ENCODE data around the gene HPD.

- TF ChIP-seq, protein P1, sequence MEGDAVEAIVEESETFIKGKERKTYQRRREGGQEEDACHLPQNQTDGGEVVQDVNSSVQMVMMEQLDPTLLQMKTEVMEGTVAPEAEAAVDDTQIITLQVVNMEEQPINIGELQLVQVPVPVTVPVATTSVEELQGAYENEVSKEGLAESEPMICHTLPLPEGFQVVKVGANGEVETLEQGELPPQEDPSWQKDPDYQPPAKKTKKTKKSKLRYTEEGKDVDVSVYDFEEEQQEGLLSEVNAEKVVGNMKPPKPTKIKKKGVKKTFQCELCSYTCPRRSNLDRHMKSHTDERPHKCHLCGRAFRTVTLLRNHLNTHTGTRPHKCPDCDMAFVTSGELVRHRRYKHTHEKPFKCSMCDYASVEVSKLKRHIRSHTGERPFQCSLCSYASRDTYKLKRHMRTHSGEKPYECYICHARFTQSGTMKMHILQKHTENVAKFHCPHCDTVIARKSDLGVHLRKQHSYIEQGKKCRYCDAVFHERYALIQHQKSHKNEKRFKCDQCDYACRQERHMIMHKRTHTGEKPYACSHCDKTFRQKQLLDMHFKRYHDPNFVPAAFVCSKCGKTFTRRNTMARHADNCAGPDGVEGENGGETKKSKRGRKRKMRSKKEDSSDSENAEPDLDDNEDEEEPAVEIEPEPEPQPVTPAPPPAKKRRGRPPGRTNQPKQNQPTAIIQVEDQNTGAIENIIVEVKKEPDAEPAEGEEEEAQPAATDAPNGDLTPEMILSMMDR (IDR thresholded peaks at IDR 0.05; ENCODE audit: extremely low read depth in 1 of 2, insufficient read depth in 1 of 2, low read depth in 1 of 2, low read length in 2 of 2): no peak
- TF ChIP-seq EZH2 (IDR thresholded peaks at IDR 0.05; ENCODE audit: borderline replicate concordance, low read depth, low read length, severe bottlenecking) (no peak), POLR2AphosphoS5 (IDR thresholded peaks at IDR 0.05; ENCODE audit: insufficient read depth, low read depth, low read length) (no peak)
Measured at GRCh38 chr12:121845701-121846100, 13.0 kb downstream of the HPD start.
